NK-92 (cell line): ENCODE data around the gene MPPE1.

ENCODE experiments used
- DNase-seq: peaks from one replicate; lab custom pipeline; 2025; ENCODE audit not compliant: unreplicated experiment; lab: John Stamatoyannopoulos, UW

MPPE1 gene

DNA sequence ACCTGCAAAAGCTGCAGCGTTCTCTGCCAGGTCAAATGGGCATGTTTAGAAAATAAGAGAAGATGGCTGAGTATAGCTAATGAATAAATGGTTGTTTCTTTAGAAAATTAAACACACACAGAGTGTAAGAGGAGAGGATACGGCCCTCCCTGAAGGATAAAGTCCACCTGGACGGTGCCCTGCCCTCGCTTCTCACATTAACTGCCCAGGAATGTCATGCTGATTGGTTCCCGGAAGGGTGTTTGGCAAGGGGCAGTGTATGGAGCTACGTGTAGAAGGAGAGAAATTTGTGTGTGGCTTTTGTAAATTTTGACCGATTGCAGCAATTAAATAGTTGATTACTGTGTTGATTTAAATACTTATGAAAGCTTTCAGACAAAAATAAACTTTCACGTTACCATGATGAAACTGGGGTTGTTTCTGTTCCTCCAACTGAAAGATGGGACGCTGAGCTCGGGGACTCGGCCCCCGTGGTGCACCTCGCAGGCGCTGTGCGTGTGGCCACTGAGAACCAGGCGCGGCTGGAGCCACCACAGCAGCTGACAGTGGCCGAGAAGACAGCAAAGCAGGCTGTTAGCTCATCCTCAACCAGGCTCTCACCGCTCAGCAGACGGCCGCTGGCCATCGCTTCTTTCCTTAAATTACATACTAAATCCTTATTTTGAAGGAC is 22.7 kb downstream of the MPPE1 start:
- no peak for DNase-seq

DNA sequence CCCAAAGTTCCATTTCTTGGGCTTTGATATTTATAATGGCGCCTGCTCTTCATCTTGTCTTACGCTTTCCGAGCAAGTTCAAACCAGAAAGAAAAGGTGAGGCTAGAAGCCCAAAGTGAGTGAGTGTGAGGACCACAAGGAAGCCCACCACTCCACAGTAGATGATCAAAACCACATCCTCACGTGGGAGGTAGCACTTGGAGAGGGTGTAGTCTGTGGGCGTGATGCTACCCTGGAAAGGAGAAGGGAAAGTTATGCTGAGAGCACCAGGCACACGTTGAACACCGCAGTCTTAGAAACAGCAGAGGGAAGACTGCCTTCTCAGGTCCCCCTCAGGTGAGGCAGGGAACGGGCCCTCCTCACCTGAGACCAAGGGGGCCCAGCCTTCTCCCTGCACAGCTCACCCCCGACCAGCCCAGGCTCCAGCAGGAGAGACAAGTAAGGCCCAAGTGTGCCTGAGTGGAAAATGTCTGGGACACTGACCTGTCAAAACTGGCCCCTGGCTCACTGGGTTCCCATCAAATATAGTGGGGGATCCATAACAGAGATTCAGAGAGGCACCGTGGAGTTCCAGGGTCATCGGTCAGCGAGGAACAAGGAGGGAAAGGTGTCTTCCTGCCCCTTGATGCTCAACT is 23.6 kb downstream of the MPPE1 start:
- DNase-seq, result no peak

DNA sequence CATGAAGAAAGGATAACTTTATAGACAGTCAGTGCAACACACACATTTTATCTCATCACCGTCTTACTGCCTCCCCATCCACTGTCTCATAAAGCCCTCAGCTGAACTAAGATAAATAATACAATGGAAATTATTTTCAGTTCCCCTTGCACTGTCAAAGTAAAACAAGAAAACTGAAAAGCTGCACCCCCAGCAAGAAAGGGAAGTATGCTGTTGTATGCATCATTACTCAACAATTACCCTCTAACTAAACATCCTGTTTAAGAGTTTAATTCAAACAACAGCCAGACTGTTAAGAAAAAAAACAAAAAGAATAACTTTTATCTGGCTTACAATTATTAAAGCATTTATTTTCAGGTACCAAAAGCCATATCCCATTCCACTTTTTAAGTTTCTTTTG is 25.0 kb downstream of the MPPE1 start:
- no peak for DNase-seq

DNA sequence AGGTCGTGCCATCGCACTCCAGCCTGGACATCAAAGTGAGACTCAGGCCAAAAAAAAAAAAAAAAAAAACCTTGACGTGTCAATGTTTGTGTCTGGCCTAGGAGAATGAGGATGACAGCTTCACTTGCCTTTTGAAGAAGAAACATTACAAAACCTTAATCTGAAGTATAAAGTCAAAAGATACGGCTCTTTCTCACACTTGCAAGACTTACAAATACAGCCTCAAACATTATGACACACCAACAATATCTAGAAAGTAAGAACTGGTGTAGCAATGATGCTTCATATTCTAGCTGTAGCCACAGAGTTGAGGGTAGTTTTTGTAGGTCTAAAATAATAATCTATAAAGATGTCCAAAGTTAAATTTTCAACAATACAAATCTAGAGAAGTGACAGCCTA is 25.5 kb downstream of the MPPE1 start:
- no peak for DNase-seq

DNA sequence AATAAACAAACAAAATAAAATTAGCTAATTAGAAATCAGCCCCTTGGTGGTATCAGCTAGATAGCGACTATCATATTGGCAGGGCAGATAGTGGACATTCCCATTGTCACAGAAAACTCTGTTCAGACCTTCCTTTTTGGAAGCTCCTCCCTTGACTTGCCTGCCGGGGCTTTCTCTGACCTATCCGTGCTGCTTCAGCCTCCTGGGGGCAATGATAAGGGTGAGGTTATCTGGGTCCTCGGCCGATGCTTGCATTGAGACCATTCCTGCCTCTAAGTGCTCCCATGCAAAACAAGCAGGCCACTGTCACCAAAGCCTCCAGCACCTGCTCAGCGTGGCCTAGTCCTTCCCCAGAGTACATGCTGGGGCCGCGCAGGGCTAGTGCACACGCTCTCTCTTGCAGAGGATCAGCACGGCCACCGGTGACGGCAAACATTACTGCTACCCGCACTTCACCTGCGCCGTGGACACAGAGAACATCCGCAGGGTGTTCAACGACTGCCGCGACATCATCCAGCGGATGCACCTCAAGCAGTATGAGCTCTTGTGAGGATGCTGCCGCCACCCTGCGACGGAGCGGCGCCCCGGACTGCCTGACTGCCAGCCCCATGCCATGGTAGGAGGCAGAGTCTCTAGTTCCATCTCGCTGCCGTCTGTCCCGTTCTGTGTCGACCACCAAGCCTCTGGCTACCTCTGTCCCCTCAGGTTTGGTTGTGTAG is 27.4 kb downstream of the MPPE1 start:
- DNase-seq, result no peak

DNA sequence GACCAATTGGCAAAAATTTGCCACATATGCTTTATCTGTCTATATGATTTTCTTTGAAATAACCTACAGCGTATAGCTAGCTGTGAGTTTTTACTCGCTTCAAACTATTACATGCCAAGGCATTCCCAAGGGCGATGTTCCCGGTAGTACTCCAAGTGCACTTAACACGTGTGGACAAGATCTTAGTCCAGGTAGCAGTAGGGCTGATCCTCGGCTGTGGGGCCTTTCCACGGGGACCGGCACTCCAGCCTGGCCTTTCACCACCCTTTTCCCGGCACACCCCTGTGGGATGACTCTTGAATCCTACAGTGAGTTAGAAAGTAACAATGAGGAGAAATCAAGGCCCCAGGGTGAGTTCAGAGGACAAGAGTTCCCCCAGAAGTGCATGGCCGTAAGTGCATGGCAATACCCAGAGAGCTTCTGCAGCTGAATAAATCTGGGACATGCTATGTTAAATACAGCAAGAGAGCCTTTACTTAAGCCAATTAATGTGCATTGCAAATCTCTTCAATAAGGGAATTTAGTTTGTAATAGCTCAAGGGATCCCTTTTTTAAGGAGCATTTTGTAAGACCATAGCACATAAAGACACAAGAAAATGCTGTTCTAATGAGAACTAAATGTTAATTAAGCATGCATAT is 30.5 kb downstream of the MPPE1 start:
- DNase-seq, result no peak

DNA sequence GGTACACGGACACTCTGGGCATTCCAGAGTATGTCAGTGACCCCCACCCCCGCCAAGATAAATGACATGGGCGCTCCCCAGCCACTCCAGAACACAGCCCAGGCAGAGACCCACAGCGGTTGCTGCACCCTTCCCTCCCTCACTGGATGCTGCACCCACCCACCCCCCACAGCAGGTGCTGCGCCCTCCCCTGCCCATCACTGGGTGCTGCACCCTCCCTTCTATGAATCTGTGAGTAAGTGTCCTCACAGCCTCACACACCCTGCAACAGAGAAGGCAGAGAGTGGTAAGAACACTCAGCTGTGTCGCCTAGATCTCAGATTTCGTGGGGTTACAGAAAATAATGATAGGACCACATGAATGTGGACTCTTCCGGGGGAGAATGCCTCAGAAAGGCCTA is 33.4 kb downstream of the MPPE1 start:
- DNase-seq, result no peak

DNA sequence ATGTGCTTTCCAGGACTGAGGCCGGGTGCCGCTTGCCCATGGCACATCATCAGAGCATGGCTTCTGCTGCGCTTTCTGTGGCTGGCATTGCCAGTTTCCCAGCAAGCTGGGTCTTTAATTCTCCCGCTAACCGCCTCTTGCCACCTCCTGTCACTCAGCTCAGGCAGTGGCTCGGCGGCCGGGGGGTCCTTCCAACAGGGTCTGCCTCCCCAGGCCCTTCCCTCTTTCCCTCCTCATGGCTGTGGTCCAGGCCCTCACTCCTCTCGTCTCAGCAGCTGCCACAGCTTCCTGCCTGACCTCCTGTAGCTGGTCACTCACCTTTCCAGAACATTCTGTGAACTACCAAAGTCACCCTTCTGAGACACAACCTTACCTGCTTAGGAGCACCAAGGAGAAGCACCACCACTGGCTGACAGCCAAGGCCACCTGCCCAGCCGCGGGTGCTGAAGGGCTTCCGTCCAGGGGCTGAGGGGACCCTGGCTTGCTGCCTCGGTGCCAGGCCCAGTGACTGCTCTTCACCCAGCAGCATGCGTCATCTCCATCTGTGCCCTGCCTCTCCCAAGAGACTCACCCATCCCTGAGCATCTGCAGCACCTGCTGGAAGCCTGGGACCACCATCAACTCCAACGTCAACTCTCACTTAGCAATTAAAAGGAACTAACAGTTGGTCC is 34.3 kb downstream of the MPPE1 start:
- DNase-seq, result no peak

DNA sequence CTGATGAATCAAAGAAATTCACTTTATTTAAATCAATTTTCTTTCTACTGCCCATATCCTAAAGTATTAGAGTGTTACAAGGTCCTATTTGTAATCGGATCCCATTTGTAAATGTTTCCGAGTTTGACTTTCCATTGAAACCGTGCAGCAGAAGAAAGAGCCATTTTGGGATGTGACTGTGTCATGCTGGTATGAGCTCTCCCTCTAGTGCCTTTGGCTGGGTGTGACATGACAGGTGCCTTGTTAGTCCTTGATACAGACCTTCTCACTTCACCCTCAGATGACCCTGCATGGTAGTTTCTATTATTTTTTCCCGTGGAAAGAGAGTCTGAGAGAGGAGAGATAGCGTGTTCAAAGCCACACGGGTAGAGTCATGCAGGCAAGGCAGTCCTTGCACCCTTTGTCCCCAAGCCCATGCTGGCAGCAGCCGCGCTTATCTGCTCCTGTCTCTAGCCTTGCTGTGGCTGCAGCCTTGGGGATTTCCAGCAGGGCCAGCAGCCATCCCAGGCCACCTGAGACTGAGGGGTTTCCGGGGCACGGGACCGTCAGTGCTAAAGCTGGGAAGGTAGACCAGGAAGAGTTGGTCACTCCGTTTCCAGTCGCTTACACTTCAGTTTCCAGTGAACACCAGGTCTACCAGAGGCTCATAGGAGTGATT is 35.5 kb downstream of the MPPE1 start:
- no peak for DNase-seq

DNA sequence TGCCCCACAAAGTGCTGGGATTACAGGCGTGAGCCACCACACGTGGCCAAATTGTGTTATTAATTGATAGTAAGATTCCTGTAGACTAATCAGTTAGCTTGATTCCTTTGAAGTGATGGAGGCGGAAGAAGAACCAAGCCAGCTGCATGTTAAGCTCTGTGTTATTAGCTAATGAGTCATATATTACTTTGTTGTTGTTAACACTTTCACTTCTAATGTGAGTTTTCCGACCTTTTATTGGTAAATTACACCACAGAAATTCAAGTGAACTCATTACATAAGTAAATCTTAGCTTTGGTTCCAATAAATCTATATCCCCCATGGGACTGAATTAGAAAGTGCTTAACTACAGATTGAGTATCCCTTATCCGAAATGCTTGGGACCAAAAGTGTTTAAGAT is 36.6 kb downstream of the MPPE1 start:
- DNase-seq, result no peak

DNA sequence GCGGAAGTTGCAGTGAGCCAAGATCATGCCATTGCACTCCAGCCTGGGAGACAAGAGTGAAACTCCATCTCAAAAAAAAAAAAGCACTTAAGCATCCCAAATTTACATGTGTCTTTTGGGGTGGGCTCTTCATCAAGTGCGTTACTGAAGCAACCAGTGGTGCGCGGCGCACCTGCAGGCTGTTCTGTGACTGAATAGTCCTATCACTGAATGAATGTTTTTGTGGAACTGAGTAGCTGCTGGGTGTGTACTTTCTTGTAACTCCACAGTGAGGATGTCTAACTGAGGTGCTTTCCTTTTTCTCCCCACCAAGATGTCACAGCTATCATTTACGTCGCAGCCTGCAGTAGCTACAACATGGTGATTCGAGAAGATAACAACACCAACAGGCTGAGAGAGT is 39.9 kb downstream of the MPPE1 start:
- DNase-seq, result no peak

DNA sequence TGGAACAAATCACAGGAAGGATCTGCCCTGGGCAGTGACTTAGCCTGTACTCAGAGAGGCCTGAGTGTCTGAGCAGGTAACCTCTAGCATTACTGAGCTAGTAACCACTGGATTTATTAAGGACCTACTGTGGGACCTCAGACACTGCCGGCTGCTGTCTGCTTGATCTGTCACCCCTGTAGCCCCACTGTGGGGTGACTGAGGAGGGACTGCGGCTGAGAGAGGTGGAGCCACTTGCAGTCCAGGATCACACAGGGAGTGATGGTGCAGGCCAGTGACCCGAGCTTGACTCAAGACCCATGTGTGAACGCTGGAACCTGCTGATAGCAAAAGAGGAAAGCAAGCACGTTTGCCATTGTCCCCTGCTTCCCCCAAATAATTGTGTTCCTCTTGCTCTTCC is 41.4 kb downstream of the MPPE1 start:
- DNase-seq, result no peak

DNA sequence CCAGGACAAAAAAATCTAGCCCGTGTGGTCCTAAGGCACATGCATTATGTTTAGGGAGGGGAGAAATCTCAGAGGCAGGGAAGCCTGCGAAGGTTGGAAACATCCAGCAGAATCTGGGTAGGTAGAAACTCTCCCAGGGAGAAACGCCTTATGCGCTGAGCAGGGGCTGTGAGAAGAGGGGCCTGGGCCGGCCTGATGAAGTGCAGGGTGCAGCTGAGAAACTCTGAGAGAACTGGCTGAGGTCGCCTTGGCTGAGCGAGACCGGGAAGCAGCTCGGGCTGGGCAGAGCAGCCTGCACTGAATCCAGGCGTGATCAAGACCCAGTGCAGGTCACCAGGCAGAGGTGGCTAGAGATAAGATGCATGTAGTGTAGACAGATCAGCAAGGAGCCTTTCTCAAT is 41.8 kb downstream of the MPPE1 start:
- no peak for DNase-seq

DNA sequence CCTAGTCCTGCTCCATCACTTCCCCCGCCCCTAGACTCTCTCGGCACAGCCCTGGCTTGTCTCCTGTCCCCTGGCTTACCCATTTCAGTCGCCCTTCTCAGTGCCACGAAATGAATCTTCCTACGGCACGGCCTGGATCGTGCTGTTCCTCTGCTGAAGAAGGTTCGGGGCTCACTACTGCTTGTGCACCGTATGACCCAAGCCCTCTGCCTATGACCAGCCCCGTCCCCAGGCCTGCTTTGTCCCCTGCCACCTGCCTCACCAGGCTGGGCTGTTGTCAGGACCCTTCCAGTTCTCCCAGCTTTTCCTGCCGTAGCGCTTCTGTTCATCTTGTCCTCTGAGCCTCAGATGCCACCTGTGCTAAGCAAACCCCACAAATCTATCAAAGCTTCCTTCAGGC is 43.0 kb downstream of the MPPE1 start:
- DNase-seq, result no peak

DNA sequence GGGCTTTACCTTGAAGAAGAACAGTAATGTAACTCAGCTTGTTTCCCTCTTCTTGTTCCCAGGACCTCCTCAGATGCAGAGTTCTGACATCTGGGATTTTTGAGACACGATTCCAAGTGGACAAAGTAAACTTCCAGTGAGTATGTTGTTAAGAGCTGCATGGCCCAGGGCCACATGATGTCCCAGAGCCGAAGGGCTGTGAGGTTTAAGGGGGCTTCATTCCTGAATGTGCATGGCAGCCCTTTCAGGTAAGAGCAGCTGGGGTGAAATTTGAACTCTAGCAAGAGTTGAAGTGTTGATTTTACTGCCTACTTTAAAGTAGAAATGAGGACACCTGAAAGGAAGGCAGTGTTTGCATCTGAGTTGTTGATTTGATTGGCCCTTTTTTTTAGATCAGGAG is 43.6 kb downstream of the MPPE1 start:
- DNase-seq, result no peak

DNA sequence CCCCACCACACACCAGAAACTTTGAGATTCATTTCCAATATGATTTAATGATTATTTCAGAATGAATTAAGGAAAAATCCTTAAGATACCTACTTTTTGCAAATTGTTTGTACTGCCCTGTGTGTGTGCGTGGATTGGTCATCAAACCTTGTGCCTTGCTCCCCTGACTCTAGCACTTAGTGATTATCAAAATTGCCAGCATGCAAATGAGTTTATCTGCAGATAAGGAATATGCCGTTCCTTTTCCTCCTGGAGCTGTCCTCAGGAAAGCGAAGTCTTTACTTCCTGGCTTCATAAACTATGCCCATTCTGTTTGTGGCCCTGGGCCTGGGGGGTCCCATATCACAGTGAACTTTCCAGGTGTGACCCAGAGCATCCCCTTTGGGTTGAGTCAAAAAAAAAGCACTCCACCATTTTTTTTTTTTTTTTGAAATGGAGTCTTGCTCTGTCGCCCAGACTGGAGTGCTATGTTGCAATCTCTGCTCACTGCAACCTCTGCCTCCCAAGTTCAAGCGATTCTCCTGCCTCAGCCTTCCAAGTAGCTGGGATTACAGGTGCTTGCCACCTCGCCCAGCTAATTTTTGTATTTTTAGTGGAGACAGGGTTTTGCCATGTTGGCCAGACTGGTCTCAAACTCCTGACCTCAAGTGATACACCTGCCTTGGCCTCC is 45.5 kb downstream of the MPPE1 start:
- no peak for DNase-seq

DNA sequence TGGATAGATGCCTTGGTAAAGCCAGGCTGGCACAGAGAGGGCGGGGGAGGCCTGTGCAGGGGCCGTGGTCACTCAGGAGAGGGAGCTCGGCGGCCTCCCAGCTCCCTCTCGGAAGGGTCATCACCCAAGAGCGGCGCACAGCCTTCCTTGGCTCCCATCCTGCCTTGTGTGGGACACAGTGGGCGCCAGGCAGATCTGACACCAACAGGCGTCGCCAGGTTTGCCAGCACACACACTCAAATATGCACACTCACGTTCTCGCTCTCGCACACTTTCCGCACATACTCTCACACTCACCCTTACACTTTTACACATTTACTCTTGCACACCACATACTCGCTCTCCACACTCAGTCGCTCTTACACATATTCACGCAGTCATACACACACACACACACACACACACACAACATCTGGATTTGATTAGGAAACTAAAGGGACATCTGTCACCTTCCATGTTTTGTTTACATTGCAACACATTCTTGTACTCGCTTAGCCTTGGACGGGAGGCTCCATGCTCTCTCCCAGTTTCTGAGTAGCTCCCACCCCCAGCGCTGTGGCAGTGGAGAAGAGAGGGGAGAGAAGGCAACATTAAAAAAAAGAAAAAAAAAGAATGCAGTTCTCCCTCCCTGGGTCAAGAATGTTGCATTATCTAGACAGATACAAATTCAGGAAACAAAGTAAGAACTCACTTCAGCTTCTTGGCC is 46.4 kb downstream of the MPPE1 start:
- no peak for DNase-seq

DNA sequence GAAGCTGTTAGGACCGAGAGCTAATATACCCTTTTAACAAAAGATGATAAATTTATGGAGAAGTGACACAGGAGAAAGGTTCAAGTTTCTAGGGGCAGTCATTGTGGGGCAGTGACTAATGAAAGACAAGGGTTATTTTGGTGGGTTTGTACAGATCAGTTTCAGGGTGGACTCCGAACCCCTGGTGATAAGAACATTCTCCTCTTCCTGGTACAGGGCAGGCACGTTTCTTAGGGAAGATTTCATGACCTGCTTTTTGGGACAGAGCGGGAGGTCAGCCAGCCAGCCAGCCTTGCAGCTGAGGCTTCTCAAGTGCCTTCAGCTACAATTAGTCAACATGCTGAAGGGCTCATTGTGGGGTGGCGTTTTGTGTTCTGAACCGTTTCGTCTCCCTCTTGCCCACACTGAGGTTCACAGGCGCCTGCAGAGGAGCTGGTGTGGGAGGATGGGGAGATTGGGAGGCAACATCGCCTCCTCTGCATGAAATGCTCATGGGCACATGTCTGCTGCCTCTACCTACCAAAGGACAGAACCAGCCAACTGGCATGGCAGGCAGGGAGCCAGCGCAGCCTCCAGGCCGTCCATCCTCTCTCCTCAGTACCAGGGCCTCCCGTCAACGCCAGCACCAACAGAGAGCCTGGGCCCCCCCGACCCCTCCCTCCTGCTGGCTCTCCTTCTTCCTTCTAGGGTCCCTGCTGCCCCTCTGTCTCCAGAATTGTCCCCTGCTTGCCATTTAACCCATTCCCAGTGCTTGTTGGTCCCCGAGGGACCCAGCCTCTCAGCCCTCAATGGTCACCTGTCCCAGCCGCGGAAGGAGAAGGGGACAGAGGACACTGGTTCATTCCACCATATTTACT is 47.3 kb downstream of the MPPE1 start:
- no peak for DNase-seq

DNA sequence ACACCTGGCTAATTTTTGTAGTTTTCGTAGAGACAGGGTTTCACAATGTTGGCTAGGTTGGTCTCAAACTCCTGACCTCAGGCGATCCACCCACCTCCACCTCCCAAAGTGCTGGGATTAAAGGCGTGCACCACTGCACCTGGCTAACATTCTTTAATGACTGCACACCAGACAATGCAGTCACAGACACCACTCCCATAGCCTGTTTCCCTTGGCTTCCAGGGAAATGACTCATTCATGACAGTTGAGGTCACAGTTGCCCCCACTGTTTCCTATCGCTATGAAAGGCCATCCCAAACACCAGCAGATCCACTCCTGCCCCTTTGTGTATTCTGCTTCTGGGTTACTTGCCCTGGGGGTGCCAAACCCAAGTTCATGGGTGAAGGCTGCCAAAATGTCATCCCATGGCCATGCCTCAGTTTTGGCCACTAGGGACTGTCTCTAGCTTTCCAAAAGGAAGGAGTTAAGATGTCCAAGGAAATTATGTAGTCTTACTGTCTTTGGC is 48.2 kb downstream of the MPPE1 start:
- DNase-seq, result no peak
